K562 (cell line): ENCODE data around the gene MERTK. TPM values are rescaled to one million over a fixed set of nuclear protein-coding genes. Genes with fewer than 3 reads are reported as not detected.

ENCODE experiments used
- BRCA1 ChIP-seq, 2 experiments: fragments of 450-650 bp in 1 of 2; sonication (generic) in 1 of 2; formaldehyde crosslinking in 1 of 2; IDR thresholded peaks; 2 replicates each; pipeline versions ENCODE4 v1.5.0 to v1.6.1; 2017 to 2020; ENCODE audit warnings: mild to moderate bottlenecking in 1 of 2, missing genetic modification reagents in 1 of 2
- CBFA2T2 ChIP-seq: fragments of 450-650 bp; conservative IDR thresholded peaks from 2 replicates; pipeline ENCODE4 v1.6.1; 2017; ENCODE audit warnings: mild to moderate bottlenecking
- CBX1 ChIP-seq: sonication (generic); IDR thresholded peaks from 2 replicates; pipeline ENCODE4 v1.6.1; 2016; ENCODE audit warnings: antibody characterized with exemption, low read depth, mild to moderate bottlenecking
- CHD2 ChIP-seq: IDR thresholded peaks from 2 replicates; pipeline ENCODE4 v1.6.1; 2011; ENCODE audit warnings: low read depth, low read length
- CREB3 ChIP-seq: fragments of 450-650 bp; conservative IDR thresholded peaks from 2 replicates; pipeline ENCODE4 v1.6.1; 2016; ENCODE audit warnings: missing genetic modification characterization, low read depth, mild to moderate bottlenecking, missing compliant biosample characterization, moderate library complexity
- FOXA3 ChIP-seq, 2 experiments: fragments of 450-650 bp in 1 of 2; sonication (generic) in 1 of 2; formaldehyde crosslinking; IDR thresholded peaks in 1 of 2; conservative IDR thresholded peaks in 1 of 2; 2 replicates each; pipeline versions ENCODE4 v1.4.0 to v1.8.0; 2020 to 2022; ENCODE audit warnings: mild to moderate bottlenecking in 2 of 2, missing genetic modification reagents in 1 of 2
- GATAD2A ChIP-seq: fragments of 450-650 bp; IDR thresholded peaks from 2 replicates; pipeline ENCODE4 v1.6.1; 2017
- JUNB ChIP-seq: fragments of 450-650 bp; formaldehyde crosslinking; conservative IDR thresholded peaks from 2 replicates; pipeline ENCODE4 v1.4.0; 2020; ENCODE audit warnings: mild to moderate bottlenecking
- KAT8 ChIP-seq: fragments of 450-650 bp; IDR thresholded peaks from 2 replicates; pipeline ENCODE4 v1.6.1; 2016; ENCODE audit warnings: low read depth, mild to moderate bottlenecking
- KLF6 ChIP-seq: fragments of 250-450 bp; sonication (Bioruptor Pico); IDR thresholded peaks from 2 replicates; pipeline ENCODE4 v1.4.0; 2020; ENCODE audit warnings: mild to moderate bottlenecking, moderate library complexity, borderline replicate concordance
- MYC ChIP-seq, 2 experiments: fragments of 250-450 bp in 1 of 2; sonication (Bioruptor Pico) in 1 of 2; IDR thresholded peaks; 2 replicates each; pipeline versions ENCODE4 v1.5.1 to v1.6.1; 2012 to 2021; ENCODE audit warnings: low read depth in 2 of 2, borderline replicate concordance in 1 of 2, improper control_type of control experiment in 1 of 2, low read length in 1 of 2, mild to moderate bottlenecking in 1 of 2, moderate library complexity in 1 of 2
- NR2F6 ChIP-seq: fragments of 450-650 bp; formaldehyde crosslinking; IDR thresholded peaks from 2 replicates; pipeline ENCODE4 v1.4.0; 2020; ENCODE audit warnings: mild to moderate bottlenecking
- PML ChIP-seq: IDR thresholded peaks from 2 replicates; pipeline ENCODE4 v1.6.1; 2012; ENCODE audit warnings: low read length, inconsistent platforms
- RBM14 ChIP-seq: fragments of 200-400 bp; formaldehyde crosslinking; IDR thresholded peaks from 2 replicates; pipeline ENCODE4 v1.6.1; 2018; ENCODE audit warnings: low read depth, mild to moderate bottlenecking, low read length, moderate library complexity, borderline replicate concordance; ENCODE audit not compliant: insufficient read depth
- RUNX1 ChIP-seq: sonication (generic); IDR thresholded peaks from 2 replicates; pipeline ENCODE4 v1.6.1; 2016; ENCODE audit warnings: antibody characterized with exemption, low read depth
- SMARCA5 ChIP-seq: fragments of 450-650 bp; IDR thresholded peaks from 2 replicates; pipeline ENCODE4 v1.6.1; 2016
- SMARCE1 ChIP-seq: fragments of 450-650 bp; IDR thresholded peaks from 2 replicates; pipeline ENCODE4 v1.7.1; 2016; ENCODE audit warnings: mild to moderate bottlenecking
- SREBF1 ChIP-seq: fragments of 150-350 bp; IDR thresholded peaks from 2 replicates; pipeline ENCODE4 v1.6.1; 2014; ENCODE audit warnings: antibody characterized with exemption, low read depth, low read length, borderline replicate concordance
- TRIM24 ChIP-seq, 2 experiments: fragments of 450-650 bp; IDR thresholded peaks; 2 replicates each; pipeline ENCODE4 v1.6.1; 2016
- YBX1 ChIP-seq: fragments of 450-650 bp; IDR thresholded peaks from 2 replicates; pipeline ENCODE4 v1.7.1; 2016; ENCODE audit warnings: mild to moderate bottlenecking
- ZNF316 ChIP-seq: fragments of 450-650 bp; IDR thresholded peaks from 2 replicates; pipeline ENCODE4 v1.6.1; 2016
- ZNF76 ChIP-seq: fragments of 250-450 bp; sonication (Bioruptor Pico); IDR thresholded peaks from 2 replicates; pipeline ENCODE4 v1.4.0; 2020; ENCODE audit warnings: mild to moderate bottlenecking, moderate library complexity, borderline replicate concordance
- ZNF778 ChIP-seq: fragments of 450-650 bp; formaldehyde crosslinking; IDR thresholded peaks from 2 replicates; pipeline ENCODE4 v1.4.0; 2020; ENCODE audit warnings: mild to moderate bottlenecking, moderate library complexity
- ZNF830 ChIP-seq: fragments of 250-450 bp; sonication (Bioruptor Pico); IDR thresholded peaks from 2 replicates; pipeline ENCODE4 v1.5.0; 2021; ENCODE audit warnings: mild to moderate bottlenecking
- polyA plus RNA-seq, 8 experiments: library from polyadenylated mRNA; depleted of rRNA in 4 of 8; stranded (reverse) in 5 of 8; unstranded in 3 of 8; fragments of >200 nt; fragmentation: Nextera tagmentation in 2 of 8; fragmentation: Illumina TruSeq in 1 of 8; extraction: Ambion mirVana in 2 of 8; extraction: Trizol in 1 of 8; gene quantifications; 2 replicates each; pipeline versions ENCODE4 v1.2.1 to v1.2.3, GENCODE V29; 2011 to 2014; ENCODE audit warnings: inconsistent platforms in 1 of 8, missing spikeins in 1 of 8
- total RNA-seq, 7 experiments: library from RNA; depleted of rRNA in 6 of 7; stranded (reverse); fragments of >200 nt in 6 of 7; fragmentation: Illumina TruSeq in 2 of 7; extraction: Trizol in 2 of 7; gene quantifications; 2 replicates each; pipeline versions ENCODE4 v1.2.1 to v1.2.3, GENCODE V29; 2011 to 2021; ENCODE audit warnings: low replicate concordance in 1 of 7
- TF ChIP-seq, protein P1 (sequence below), 2 experiments: fragments of 450-650 bp; IDR thresholded peaks; 2 replicates each; pipeline ENCODE4 v1.6.1; 2018; ENCODE audit warnings: mild to moderate bottlenecking in 2 of 2, low read depth in 1 of 2; ENCODE audit not compliant: partially characterized antibody in 2 of 2
- TF ChIP-seq, protein P2 (sequence below): fragments of 450-650 bp; IDR thresholded peaks from 2 replicates; pipeline ENCODE4 v1.6.1; 2016

The MERTK gene
- total and polyA plus RNA-seq, 9 of the 15 experiments (the other 6 are each of a cell fraction or from before 2014, with no cell fraction given) = 0.23 to 1.6 (median 0.74) TPM

DNA sequence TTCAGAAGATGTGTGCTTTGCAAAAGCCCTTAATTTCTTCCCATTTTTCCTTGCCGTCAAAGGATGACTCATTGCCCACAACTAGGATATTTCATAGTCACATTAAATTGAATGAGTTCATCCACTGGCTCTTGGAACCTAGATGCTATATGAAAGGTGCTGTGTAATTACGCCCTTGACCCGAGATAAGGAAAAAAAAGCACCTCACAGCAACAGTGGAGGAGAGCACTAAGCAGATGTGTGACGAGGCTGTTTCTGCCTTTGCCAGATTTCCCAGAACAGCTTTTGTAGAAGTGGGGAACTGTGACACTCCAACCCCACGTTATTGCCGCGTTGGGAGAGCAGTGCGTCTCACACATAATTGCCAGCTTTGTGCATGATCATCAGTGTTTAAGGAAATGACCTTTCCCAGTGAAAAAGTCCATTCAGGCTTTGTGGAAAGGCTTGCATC lies 123.4 kb downstream of the MERTK start (continued):
- TF ChIP-seq, protein P1, sequence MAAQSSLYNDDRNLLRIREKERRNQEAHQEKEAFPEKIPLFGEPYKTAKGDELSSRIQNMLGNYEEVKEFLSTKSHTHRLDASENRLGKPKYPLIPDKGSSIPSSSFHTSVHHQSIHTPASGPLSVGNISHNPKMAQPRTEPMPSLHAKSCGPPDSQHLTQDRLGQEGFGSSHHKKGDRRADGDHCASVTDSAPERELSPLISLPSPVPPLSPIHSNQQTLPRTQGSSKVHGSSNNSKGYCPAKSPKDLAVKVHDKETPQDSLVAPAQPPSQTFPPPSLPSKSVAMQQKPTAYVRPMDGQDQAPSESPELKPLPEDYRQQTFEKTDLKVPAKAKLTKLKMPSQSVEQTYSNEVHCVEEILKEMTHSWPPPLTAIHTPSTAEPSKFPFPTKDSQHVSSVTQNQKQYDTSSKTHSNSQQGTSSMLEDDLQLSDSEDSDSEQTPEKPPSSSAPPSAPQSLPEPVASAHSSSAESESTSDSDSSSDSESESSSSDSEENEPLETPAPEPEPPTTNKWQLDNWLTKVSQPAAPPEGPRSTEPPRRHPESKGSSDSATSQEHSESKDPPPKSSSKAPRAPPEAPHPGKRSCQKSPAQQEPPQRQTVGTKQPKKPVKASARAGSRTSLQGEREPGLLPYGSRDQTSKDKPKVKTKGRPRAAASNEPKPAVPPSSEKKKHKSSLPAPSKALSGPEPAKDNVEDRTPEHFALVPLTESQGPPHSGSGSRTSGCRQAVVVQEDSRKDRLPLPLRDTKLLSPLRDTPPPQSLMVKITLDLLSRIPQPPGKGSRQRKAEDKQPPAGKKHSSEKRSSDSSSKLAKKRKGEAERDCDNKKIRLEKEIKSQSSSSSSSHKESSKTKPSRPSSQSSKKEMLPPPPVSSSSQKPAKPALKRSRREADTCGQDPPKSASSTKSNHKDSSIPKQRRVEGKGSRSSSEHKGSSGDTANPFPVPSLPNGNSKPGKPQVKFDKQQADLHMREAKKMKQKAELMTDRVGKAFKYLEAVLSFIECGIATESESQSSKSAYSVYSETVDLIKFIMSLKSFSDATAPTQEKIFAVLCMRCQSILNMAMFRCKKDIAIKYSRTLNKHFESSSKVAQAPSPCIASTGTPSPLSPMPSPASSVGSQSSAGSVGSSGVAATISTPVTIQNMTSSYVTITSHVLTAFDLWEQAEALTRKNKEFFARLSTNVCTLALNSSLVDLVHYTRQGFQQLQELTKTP (IDR thresholded peaks at IDR 0.05; ENCODE audit: low read depth in 1 of 2, partially characterized antibody in 2 of 2) = peak in 1 of 2 experiments; percentile 76
- TF ChIP-seq CHD2 = no peak
- TF ChIP-seq NR2F6 = no peak
- TF ChIP-seq ZNF316 = peak; percentile 96
- TF ChIP-seq BRCA1 (IDR thresholded peaks at IDR 0.05) = no peak
- TF ChIP-seq BRCA1 (CRISPR knock-in tag; IDR thresholded peaks at IDR 0.05) = no peak
- peak; percentile 78 for TF ChIP-seq JUNB (CRISPR knock-in tag)
- TF ChIP-seq KAT8 = no peak
- no peak for TF ChIP-seq RUNX1
- no peak for TF ChIP-seq SREBF1
- no peak for TF ChIP-seq ZNF76
- TF ChIP-seq FOXA3 (CRISPR knock-in tag; conservative IDR thresholded peaks at IDR 0.05 in 1 of 2, IDR thresholded peaks at IDR 0.05 in 1 of 2) = no peak
- TF ChIP-seq SMARCE1 = peak; percentile 92; the same call in 1 of the 2 replicates
- no peak for TF ChIP-seq CBX1
- no peak for TF ChIP-seq CREB3 (tag)
- no peak for TF ChIP-seq SMARCA5
- TF ChIP-seq KLF6 (CRISPR knock-in tag) = no peak
- no peak for TF ChIP-seq MYC (IDR thresholded peaks at IDR 0.05; ENCODE audit: low read depth, low read length)
- no peak for TF ChIP-seq MYC (CRISPR knock-in tag; IDR thresholded peaks at IDR 0.05; ENCODE audit: borderline replicate concordance, low read depth)
- TF ChIP-seq YBX1 = no peak
- no peak for TF ChIP-seq GATAD2A
- TF ChIP-seq, protein P2, sequence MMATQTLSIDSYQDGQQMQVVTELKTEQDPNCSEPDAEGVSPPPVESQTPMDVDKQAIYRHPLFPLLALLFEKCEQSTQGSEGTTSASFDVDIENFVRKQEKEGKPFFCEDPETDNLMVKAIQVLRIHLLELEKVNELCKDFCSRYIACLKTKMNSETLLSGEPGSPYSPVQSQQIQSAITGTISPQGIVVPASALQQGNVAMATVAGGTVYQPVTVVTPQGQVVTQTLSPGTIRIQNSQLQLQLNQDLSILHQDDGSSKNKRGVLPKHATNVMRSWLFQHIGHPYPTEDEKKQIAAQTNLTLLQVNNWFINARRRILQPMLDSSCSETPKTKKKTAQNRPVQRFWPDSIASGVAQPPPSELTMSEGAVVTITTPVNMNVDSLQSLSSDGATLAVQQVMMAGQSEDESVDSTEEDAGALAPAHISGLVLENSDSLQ = peak; percentile 24; the same call in 1 of the 2 replicates
- TF ChIP-seq PML = peak; percentile 41; the same call in 1 of the 2 replicates
- peak; percentile 68 for TF ChIP-seq CBFA2T2
- TF ChIP-seq RBM14 = no peak
- no peak for TF ChIP-seq ZNF778
- TF ChIP-seq TRIM24 (IDR thresholded peaks at IDR 0.05) = peak; percentile 63 to 79; a peak in 3 of 4 replicates
- TF ChIP-seq ZNF830 (CRISPR knock-in tag) = no peak
